ENCODE results near the gene DYNLRB1.
"Not testable (repeated sequence)": the region's sequence is repeated elsewhere in the genome, so short reads cannot be mapped to it uniquely, and the experiment has no call there.

The DYNLRB1 gene

DNA sequence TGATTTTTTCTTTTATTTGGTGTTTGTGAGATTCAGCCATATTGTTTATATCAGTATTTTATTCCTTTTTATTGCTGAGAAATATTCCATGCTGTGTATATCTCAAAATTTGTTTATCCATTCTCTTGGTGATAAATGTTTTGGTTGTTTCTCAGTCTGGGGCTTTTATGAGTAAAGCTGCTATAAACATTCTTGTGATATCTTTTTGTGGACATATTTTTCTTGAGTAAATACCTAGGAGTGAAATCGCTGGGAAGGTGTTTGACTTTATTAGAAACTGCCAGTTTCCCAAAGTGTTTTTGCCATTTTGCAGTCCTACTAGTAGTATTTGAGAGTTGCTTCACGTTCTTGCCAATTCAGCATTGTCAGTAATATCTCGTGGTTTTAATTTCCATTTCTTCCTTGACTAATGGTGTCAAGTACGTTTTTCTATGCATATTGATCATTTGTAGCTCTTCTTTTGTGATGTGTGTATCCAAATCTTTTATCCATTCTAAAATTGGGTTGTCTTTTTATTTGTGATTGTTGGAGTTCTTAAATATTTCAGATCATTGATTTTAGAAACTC is 31.1 kb upstream of the DYNLRB1 start:
- TF ChIP-seq, protein P1, sequence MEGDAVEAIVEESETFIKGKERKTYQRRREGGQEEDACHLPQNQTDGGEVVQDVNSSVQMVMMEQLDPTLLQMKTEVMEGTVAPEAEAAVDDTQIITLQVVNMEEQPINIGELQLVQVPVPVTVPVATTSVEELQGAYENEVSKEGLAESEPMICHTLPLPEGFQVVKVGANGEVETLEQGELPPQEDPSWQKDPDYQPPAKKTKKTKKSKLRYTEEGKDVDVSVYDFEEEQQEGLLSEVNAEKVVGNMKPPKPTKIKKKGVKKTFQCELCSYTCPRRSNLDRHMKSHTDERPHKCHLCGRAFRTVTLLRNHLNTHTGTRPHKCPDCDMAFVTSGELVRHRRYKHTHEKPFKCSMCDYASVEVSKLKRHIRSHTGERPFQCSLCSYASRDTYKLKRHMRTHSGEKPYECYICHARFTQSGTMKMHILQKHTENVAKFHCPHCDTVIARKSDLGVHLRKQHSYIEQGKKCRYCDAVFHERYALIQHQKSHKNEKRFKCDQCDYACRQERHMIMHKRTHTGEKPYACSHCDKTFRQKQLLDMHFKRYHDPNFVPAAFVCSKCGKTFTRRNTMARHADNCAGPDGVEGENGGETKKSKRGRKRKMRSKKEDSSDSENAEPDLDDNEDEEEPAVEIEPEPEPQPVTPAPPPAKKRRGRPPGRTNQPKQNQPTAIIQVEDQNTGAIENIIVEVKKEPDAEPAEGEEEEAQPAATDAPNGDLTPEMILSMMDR (conservative IDR thresholded peaks at IDR 0.05; ENCODE audit: low read depth, low read length) = no peak
- DNase-seq (ENCODE audit: low read depth) = no peak
- H3K4me3 ChIP-seq (ENCODE audit: low read depth, low read length) = no peak overlapping the region

DNA sequence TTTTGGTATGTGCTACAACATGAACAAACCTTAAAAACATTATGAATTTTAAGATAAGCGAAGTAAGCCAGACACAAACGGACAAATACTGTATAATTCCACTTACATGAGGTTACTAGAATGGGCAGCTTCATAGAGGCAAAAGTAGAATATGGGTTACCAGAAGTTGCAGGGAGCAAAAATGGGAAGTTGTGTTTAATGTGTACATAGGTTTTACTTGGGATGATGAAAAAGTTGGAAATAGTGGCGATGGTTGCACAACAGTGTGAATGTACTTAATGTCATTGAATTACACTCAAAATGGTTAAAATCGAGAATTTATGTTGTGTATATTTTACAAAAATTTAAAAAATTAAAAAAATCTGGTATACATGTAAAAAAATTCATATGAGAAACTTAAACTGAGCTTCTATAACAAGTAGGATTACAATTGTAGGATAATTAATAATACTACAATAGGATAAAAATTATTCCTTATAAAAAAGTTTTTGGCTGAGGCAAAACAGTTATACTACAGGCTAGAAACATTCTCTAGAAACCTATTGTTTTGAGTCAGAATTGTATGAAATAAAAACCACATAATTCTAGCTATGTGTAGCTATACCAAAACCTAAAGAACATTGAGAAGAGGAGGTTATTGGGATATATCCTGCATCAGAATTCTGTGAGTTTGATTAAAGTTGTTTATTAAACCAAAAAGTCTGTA is 24.8 kb upstream of the DYNLRB1 start:
- TF ChIP-seq, protein P1 (conservative IDR thresholded peaks at IDR 0.05; ENCODE audit: low read depth, low read length) = no peak
- DNase-seq (ENCODE audit: low read depth) = no peak
- H3K4me3 ChIP-seq (ENCODE audit: low read depth, low read length) = no peak overlapping the region

DNA sequence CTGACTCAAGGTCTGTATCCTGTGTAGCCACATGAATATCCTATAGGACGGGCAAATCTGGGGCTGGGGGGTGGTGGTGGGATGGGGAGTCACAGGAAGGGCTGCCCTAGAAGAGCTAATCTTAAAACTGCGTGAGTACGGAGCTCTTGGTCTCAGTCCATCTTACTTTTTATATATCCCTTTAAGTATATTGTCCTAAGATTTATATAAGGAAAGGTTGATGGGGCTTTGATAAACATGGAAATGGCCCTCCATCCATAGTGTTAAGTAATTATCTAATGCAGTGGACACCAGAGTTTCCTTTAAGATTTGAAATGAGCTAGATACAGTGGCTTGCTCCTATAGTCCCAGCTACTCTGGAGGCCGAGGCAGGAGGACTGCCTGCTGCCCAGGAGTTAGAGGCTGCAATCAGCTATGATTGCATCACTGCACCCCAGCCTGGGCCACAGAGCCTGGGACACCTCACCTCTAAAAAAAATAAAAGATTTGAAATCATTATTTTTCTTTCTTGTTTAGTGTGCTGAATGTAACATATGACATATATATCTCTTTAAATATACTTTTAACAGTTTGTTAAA is 24.2 kb upstream of the DYNLRB1 start:
- TF ChIP-seq, protein P1 (conservative IDR thresholded peaks at IDR 0.05; ENCODE audit: low read depth, low read length) = no peak
- no peak overlapping the region for H3K4me3 ChIP-seq (ENCODE audit: low read depth, low read length)
- DNase-seq (ENCODE audit: low read depth) = no peak

DNA sequence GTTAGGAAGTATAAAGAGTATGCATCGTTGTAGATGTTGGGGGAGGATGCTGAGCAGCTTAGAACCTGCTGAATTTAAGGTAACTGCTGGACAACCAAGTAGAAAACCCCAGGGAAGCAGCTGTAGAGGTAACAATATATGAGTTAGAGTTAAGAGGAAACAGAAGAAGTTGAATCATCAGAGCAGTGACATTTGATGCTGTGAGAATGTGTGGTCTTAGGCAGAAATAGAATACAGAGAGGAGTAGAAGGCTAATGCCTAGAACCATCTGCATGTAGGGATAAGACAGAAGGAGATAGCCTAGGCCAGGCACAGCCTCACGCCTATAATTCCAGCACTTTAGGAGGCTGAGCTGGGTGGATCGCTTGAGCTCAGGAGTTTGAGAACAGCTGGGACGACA is 22.6 kb upstream of the DYNLRB1 start:
- TF ChIP-seq, protein P1 (conservative IDR thresholded peaks at IDR 0.05; ENCODE audit: low read depth, low read length) = no peak
- peak; percentile 28 for DNase-seq (ENCODE audit: low read depth)
- H3K4me3 ChIP-seq (ENCODE audit: low read depth, low read length) = no peak overlapping the region

DNA sequence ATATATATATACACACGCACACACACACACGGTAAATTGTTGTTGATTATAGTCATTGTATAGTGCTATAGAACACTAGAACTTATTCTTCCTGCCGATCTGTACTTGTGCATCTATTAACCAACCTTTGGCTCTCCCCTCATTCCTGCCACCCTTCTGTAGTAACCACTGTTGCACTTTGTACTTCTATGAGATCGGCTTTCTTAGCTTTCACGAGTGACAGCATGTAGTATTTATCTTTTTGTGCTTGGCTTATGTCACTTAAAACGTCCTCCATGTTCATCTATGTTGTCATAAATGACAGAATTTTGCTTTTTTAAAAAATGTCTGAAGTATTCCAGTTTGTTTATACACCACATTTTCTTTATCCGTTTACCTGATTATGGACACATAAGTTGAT is 20.9 kb upstream of the DYNLRB1 start:
- no peak for DNase-seq (ENCODE audit: low read depth)
- TF ChIP-seq, protein P1 (conservative IDR thresholded peaks at IDR 0.05; ENCODE audit: low read depth, low read length) = no peak
- H3K4me3 ChIP-seq (ENCODE audit: low read depth, low read length) = no peak overlapping the region

DNA sequence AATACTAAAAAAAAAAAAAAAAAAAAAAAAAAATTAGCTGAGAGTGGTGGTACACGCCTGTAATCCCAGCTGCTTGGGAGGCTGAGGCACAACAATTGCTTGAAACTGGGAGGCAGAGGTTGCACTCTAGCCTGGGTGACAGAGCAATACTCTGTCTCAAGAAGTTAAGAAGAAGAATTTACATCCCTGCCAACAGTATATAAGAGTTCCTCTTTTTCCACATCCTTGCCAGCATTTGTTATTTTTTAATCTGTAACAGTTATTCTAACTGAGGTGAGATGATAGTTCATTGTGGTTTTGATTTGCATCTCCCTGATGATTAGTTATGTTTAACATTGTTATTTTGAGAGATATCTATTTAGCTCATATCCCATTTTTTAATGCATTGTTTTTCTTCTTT is 20.3 kb upstream of the DYNLRB1 start:
- no peak for DNase-seq (ENCODE audit: low read depth)
- no peak overlapping the region for H3K4me3 ChIP-seq (ENCODE audit: low read depth, low read length)
- TF ChIP-seq, protein P1 (conservative IDR thresholded peaks at IDR 0.05; ENCODE audit: low read depth, low read length) = no peak

DNA sequence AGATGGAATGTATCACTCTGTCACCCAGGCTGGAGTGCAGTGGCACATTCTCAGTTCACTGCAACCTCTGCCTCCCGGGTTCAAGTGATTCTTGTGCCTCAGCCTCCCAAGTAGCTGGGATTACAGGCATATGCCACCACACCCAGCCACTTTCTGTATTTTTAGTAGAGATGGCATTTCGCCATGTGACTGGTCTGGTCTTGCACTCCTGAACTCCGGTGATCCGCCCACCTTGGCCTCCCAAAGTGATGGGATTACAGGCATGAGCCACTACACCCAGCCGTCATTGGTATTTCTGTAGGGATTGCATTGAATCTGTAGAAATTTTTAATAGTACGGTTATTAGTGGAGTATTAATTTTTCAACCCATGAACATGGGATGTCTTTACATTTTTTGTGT is 18.6 kb upstream of the DYNLRB1 start:
- H3K4me3 ChIP-seq (ENCODE audit: low read depth, low read length); DNase-seq (ENCODE audit: low read depth): not testable (repeated sequence)
